MCF 10A (cell line): ENCODE results near the gene OLFM1. TPM values are rescaled to one million over a fixed set of nuclear protein-coding genes. Genes with fewer than 3 reads are reported as not detected.

Experiments
- BruUV-seq: library from RNA; stranded (reverse); fragments of 400-500 nt; replicated peaks from 2 replicates; lab custom pipeline; 2021; lab: Mats Ljungman, UMichigan
- CTCF ChIA-PET: fragments of 300-600 bp; sonication (Branson Sonifier 250); formaldehyde crosslinking; extraction: SDS; loops from one replicate; lab custom pipeline; 2021; ENCODE audit warnings: antibody characterized with exemption, inconsistent platforms; lab: Yijun Ruan, JAX
- POLR2A ChIA-PET: fragments of 300-600, 350-650 bp; sonication (Branson Sonifier 250); formaldehyde crosslinking; extraction: SDS; loops from one replicate; lab custom pipeline; 2020; ENCODE audit warnings: antibody characterized with exemption, inconsistent platforms; lab: Yijun Ruan, JAX
- DNase-seq: peaks from one replicate; pipeline ENCODE4 v3.0.0-alpha.2; 2018; ENCODE audit not compliant: unreplicated experiment
- H3K27ac Mint-ChIP-seq: one replicate; pipeline ENCODE4 v1.8.0; 2022; ENCODE audit warnings: mild to moderate bottlenecking, low read depth, mixed read lengths; ENCODE audit not compliant: unreplicated experiment
- H3K27me3 Mint-ChIP-seq: one replicate; pipeline ENCODE4 v1.8.0; 2022; ENCODE audit warnings: mixed read lengths; ENCODE audit not compliant: insufficient read depth, unreplicated experiment
- H3K36me3 Mint-ChIP-seq: one replicate; pipeline ENCODE4 v1.8.0; 2022; ENCODE audit warnings: mild to moderate bottlenecking, moderate library complexity, mixed read lengths; ENCODE audit not compliant: insufficient read depth, unreplicated experiment
- H3K4me1 Mint-ChIP-seq: one replicate; pipeline ENCODE4 v1.8.0; 2022; ENCODE audit warnings: mixed read lengths; ENCODE audit not compliant: insufficient read depth, unreplicated experiment
- H3K4me3 Mint-ChIP-seq: one replicate; pipeline ENCODE4 v1.8.0; 2022; ENCODE audit warnings: mild to moderate bottlenecking, moderate library complexity, mixed read lengths; ENCODE audit not compliant: unreplicated experiment
- H3K9me3 Mint-ChIP-seq: one replicate; pipeline ENCODE4 v1.8.0; 2022; ENCODE audit warnings: mixed read lengths; ENCODE audit not compliant: unreplicated experiment
- CTCF ChIP-seq: fragments of 200-600 bp; IDR thresholded peaks from one replicate; pipeline ENCODE4 v1.8.0; 2022; ENCODE audit warnings: antibody characterized with exemption, mild to moderate bottlenecking; ENCODE audit not compliant: unreplicated experiment
- intact Hi-C: fragments of 100-400 bp; cut with micrococcal nuclease; formaldehyde crosslinking; loops from 2 replicates; pipeline ENCODE4 v1.14.1; 2022
- total RNA-seq: library from RNA; stranded (reverse); gene quantifications from 2 replicates; pipeline ENCODE4 v1.2.3, GENCODE V29; 2022

Gene OLFM1
- total RNA-seq, 1 experiment from 2014 or later, result not detected

GRCh38 chr9:135151757-135152613 lies 64.5 kb downstream of the OLFM1 start:
- intact Hi-C loops, result no loop called here
- no peaks in the 10 kb centered on the region for H3K4me1 Mint-ChIP-seq
- POLR2A ChIA-PET, result interaction anchor here (0.6 kb wide), 1 partner anchor 34 kb away, joined by 3 read pairs; no protein-coding TSS in a partner anchor
- H3K27me3 Mint-ChIP-seq, result peaks cover 18% of the 10 kb centered on the region
- no peak overlapping the region for H3K4me3 Mint-ChIP-seq
- H3K9me3 Mint-ChIP-seq, result peaks cover 7% of the 10 kb centered on the region
- no peaks in the 10 kb centered on the region for H3K36me3 Mint-ChIP-seq
- no peak for DNase-seq
- H3K27ac Mint-ChIP-seq, result no peak overlapping the region
- no peak for TF ChIP-seq CTCF
- CTCF ChIA-PET, result no interaction called here
- BruUV-seq, result no TSS peak

- no peak for TF ChIP-seq CTCF
- no peak for DNase-seq
- peaks cover 14% of the 10 kb centered on the region for H3K9me3 Mint-ChIP-seq
- no peak overlapping the region for H3K27ac Mint-ChIP-seq
- no peaks in the 10 kb centered on the region for H3K36me3 Mint-ChIP-seq
- POLR2A ChIA-PET, result interaction anchor here (0.6 kb wide), 1 partner anchor 34 kb away, joined by 3 read pairs; no protein-coding TSS in a partner anchor
- H3K4me1 Mint-ChIP-seq, result no peaks in the 10 kb centered on the region
- intact Hi-C loops, result no loop called here
- BruUV-seq, result no TSS peak
- no peak overlapping the region for H3K4me3 Mint-ChIP-seq
- CTCF ChIA-PET, result no interaction called here
- H3K27me3 Mint-ChIP-seq, result peaks cover 24% of the 10 kb centered on the region
Observed at GRCh38 chr9:135152614-135153334, 65.3 kb downstream of the OLFM1 start.

GRCh38 chr9:135154050-135154615 lies 66.7 kb downstream of the OLFM1 start:
- Mint-ChIP-seq H3K4me3 (no peak overlapping the region), H3K9me3 (peaks cover 16% of the 10 kb centered on the region), H3K36me3 (no peaks in the 10 kb centered on the region), H3K27me3 (peaks cover 30% of the 10 kb centered on the region), H3K27ac (no peak overlapping the region), H3K4me1 (no peaks in the 10 kb centered on the region)
- intact Hi-C loops, result no loop called here
- POLR2A ChIA-PET, result no interaction called here
- DNase-seq, result no peak
- TF ChIP-seq CTCF, result no peak
- BruUV-seq, result no TSS peak
- CTCF ChIA-PET, result no interaction called here

- BruUV-seq, result no TSS peak
- DNase-seq, result no peak
- CTCF ChIA-PET, result interaction anchor here (0.6 kb wide), 1 partner anchor 350 kb away, joined by 3 read pairs; no protein-coding TSS in a partner anchor
- POLR2A ChIA-PET, result no interaction called here
- no peaks in the 10 kb centered on the region for H3K36me3 Mint-ChIP-seq
- H3K4me1 Mint-ChIP-seq, result no peaks in the 10 kb centered on the region
- H3K9me3 Mint-ChIP-seq, result peaks cover 16% of the 10 kb centered on the region
- no peak overlapping the region for H3K27ac Mint-ChIP-seq
- H3K27me3 Mint-ChIP-seq, result peaks cover 36% of the 10 kb centered on the region
- H3K4me3 Mint-ChIP-seq, result no peak overlapping the region
- TF ChIP-seq CTCF, result no peak
- intact Hi-C loops, result no loop called here
Observed at GRCh38 chr9:135155396-135155795, 67.9 kb downstream of the OLFM1 start.
